Activated CD4-positive, alpha-beta T cell treated with anti-CD3 and anti-CD28 coated beads, Interleukin-2, amount 50 U/mL, for 24 hours (primary cell): ENCODE results near the gene PIEZO2.
"Not testable (repeated sequence)": the region's sequence is repeated elsewhere in the genome, so short reads cannot be mapped to it uniquely, and the experiment has no call there.

Experiments
- DNase-seq, 2 donors: peaks; one replicate each; pipeline ENCODE4 v3.0.0-alpha.2; 2020; ENCODE audit warnings: low read depth in 1 of 2, low spot score in 1 of 2

The PIEZO2 gene

DNA sequence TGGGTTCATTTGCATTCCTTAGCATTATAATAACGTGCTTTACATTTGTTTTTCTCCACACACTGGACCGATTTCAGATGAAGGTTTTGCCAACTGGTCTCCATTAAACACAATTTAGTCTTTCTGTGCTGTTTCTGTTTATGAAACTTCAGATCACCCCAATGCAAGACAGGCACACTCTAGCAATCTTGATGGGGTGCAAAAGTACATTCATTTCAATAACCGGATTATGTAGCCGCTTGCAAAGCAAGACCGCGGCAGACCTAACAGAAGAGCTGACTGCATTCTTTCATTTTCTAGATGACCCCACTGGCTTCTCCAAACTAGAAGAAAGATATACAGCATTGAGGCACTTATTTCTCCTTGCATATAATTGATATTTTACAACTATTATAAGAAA, 301.5 kb downstream of the PIEZO2 start:
- no peak for DNase-seq

DNA sequence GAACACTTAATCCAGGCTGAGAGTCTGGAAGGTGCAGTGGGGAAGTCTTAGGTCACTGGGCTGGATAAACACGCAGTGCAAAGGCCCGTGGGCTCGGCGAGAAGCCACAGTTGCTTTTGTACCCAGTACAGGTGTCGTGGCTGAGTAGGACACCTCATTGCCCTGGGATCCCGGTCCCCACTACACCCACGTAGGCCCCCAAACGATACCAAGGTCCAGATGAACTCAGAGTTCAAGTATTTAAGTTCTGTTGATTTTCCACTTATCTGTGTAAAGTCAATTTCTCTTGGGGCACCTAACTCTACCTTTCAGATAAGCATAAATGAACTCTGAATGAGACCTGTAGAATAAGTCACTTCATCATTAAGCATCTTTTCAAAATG, 302.0 kb downstream of the PIEZO2 start:
- DNase-seq, result no peak

GRCh38 chr18:10846657-10847407, 302.5 kb downstream of the PIEZO2 start:
- DNase-seq, result no peak

DNA sequence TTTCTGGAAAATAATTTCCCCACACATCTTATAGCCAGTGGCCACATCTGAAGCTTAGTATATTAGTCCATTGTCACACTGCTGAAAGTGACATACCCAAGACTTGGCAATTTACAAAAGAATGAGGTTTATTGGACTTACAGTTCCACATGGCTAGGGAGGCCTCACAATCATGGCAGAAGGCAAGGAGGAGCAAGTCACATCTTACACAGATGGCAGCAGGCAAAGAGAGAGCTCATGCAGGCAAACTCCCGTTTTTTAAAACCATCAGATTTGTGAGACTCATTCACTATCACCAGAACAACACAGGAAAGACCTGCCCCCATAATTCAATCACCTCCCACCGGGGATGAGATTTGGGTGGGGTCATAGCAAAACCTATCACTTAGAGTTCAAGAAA, 303.3 kb downstream of the PIEZO2 start:
- not testable (repeated sequence) for DNase-seq

- DNase-seq, result no peak
These were observed 305.8 kb downstream of the PIEZO2 start for GRCh38 chr18:10843565-10843964.

DNA sequence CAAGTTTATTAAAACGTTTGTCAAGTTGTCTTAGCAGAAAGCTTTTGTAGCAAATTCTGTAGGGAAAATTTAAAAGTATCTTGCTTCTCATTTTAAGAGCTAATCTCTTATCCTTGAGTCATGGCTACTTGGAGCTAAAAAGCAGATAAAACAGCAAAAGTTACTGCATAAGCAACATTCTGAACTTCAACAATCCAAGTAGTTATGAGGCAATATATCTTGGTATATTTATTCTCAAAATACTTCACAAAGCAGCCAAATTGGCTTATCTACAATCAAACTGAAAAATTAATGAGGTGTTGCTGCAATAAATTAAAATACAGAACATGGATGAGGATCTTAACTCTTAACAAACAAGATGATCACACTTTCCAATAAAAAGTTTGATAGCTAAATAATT, 306.5 kb downstream of the PIEZO2 start:
- DNase-seq, result no peak

GRCh38 chr18:10842371-10842770, 307.0 kb downstream of the PIEZO2 start:
- DNase-seq, result no peak

- DNase-seq, result no peak
These were observed 308.2 kb downstream of the PIEZO2 start for GRCh38 chr18:10841203-10841602.

DNA sequence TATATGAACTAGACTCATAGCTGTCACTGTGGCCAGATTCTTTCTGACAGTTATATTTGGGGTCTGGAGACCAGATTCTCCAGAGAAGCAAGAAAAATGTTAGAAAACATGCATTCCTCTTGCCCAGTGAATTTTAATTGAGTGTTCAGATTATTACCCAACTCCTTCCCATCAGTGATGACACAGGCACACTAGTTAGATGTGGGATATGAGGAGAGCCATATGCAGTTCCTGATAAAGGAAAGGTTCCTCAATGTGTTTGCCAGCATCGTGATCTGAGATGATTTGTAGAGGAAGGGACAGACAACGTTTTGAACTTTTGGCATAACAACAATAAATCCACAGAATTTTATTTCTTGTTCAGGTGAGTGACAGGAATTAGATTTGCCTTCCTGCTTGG, 308.6 kb downstream of the PIEZO2 start:
- no peak for DNase-seq

DNA sequence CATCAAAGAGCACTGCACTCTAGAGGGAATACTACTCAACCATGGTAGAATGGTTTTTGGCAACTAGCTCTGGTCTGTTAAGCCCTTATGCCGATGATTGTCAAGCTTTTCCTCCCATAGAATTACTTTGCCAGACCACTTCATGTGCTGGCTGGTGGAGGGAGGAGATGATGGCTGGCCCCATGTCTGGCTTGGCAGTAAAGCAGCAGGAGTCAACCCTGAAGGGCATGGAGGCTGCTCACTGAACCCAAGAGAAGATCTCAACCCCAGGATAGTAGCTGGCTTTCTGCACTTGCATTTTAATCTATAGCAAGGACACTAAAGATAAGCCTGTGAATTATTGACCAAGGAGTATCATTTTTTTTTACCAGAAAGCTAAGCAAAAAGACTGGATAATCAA, 309.9 kb downstream of the PIEZO2 start:
- DNase-seq, result no peak

DNA sequence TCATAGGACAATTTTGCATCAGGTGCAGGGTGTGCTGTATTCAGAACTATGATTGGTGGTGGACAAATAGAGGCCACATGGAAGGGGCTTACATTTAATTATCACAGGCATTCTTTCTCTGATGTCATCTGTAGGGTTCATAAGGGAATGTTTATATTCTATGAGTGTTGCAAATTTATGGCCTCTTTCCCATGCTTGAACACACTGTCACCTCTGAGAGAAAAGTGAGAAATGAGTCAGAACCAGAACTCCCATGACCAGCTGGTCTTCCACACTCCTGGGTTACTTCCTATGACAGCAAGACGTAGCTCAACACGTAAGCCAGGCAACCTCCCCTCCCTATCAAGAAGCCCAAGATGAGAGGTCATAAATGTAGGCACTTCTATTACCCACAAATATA, 310.8 kb downstream of the PIEZO2 start:
- DNase-seq, result no peak

GRCh38 chr18:10834128-10834815, 315.1 kb downstream of the PIEZO2 start:
- no peak for DNase-seq

DNA sequence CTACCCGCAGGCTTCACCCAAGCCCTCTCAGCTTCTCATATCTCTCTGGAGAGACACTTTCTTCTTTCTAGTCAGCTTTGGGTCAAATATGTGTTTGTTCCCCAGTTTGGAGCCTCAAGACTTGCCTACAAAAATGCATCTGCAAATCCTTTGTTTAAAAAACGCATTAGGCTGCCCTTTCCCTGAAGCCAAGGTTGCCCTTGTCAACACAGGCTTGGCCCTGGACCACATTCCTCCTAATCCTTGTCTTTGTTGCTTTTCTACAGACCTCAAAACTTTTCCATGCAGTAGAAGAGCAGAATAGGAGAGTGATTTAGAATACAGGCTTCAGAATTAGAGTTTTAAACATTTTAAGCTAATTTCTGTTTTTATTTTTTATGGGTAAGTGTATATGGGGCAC, 315.7 kb downstream of the PIEZO2 start:
- DNase-seq, result no peak

GRCh38 chr18:10826400-10826799, 323.0 kb downstream of the PIEZO2 start:
- no peak for DNase-seq

GRCh38 chr18:10822456-10822855, 326.9 kb downstream of the PIEZO2 start:
- no peak for DNase-seq

- DNase-seq, result no peak
These were observed 328.7 kb downstream of the PIEZO2 start for GRCh38 chr18:10820681-10821080.

DNA sequence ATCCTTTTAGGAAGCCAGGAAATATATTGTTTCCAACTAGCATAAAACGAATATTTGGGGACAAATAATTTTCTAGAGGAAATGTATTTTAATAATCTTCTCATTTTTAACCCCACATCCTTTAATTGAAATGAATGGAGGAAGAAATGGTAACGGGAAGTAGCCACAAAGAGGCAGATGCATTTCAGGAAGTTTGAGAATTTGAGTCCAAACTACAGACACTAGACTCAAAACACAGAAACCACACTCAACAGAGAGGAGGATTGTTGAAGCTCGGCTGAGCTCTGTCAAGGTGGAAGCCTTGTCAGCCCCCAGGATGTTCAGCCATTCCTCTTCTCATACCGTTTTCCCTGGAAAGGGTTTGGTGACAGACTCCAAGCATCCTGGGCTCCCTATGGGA, 335.0 kb downstream of the PIEZO2 start:
- no peak for DNase-seq

- no peak for DNase-seq
These were observed 343.7 kb downstream of the PIEZO2 start for GRCh38 chr18:10805587-10806118.

DNA sequence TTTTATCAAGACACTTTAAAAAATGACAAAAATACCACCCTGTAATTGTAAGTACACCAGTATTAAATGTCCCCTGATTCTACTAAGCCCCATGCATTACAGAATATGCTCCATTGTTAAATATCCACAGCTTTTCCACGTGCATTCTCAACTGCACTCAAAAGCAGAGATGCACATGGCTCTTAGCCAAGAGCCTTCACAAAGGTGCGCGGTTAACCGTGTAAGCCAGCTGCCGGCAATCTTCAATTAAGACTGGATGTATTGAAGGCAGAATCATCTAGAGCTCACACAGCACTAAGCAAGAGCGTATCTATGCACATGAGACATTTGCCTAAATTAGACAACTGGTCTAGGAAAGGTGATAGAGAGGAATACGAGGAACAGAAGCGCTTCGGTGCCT, 345.2 kb downstream of the PIEZO2 start:
- DNase-seq, result no peak

- DNase-seq, result no peak
These were observed 350.4 kb downstream of the PIEZO2 start for GRCh38 chr18:10798727-10799550.

DNA sequence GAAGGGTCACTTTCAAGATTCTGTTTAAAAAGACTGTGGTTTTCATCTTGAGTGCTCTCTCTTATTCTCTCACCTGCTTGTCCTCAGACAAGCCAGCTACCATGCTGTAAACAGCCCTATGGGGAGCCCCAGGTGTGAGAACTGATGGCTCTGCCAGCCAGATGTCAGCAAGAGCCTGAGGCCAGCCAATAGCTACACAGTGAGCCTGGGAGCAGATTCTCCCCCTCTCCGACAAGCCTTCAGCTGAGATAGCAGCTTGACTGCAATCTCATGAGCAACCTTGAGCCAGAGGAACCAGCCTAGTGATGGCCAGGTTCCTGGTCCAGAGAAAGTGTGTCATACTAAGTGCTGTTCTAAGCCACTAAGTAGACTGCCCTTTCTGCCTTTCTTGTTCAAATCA, 351.5 kb downstream of the PIEZO2 start:
- DNase-seq, result no peak

DNA sequence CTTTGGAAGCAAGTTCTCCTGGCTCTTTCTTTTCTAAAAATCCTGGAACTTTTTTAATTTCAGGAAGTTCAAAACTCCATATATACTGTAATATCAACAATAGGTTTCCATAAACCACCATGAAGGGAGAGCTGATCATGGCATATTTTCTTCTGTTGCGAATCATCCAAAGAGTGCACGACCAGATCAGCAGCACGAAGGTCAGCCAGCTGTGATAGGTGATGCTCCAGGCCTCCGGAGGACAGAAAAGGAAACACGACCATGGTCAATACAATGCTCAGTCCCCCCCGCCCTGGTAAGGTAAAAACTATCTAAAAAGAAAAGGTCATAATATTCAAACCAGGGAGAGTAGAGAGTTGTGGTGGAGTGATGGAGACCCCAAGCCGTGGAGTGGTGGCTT, 354.6 kb downstream of the PIEZO2 start:
- DNase-seq, result no peak
